A549 (cell line): ENCODE results near the gene VDAC1. TPM values are rescaled to one million over a fixed set of nuclear protein-coding genes. Genes with fewer than 3 reads are reported as not detected.

Source experiments
- ATAC-seq, 2 experiments: fragments of 200-7000 bp in 1 of 2; fragments of >200 bp in 1 of 2; cut with Nextera tagmentation in 1 of 2; cut with Tn5 transposase in 1 of 2; 3 replicates each; pipeline versions ENCODE4 v1.8.0 to v1.9.1; 2018 to 2020; ENCODE audit warnings: mild to moderate bottlenecking in 1 of 2, moderate library complexity in 1 of 2
- CTCF ChIA-PET: fragments of 300-600 bp; sonication (Branson Sonifier 250); formaldehyde crosslinking; extraction: SDS; loops from one replicate; lab custom pipeline; 2021; ENCODE audit warnings: antibody characterized with exemption, inconsistent platforms; lab: Yijun Ruan, JAX
- POLR2A ChIA-PET: fragments of 350-600 bp; formaldehyde crosslinking; extraction: SDS; loops from one replicate; lab custom pipeline; 2021; ENCODE audit warnings: antibody characterized with exemption, inconsistent platforms; lab: Yijun Ruan, JAX
- DNase-seq, 2 experiments: peaks; one replicate each; pipeline versions ENCODE4 v3.0.0 to v3.0.0-alpha.2; 2011 to 2016; ENCODE audit warnings: low read depth in 1 of 2, low spot score in 1 of 2
- FAIRE-seq: peaks from 2 replicates; lab custom pipeline; 2011; peaks lifted over from hg19 to GRCh38; lab: Jason Lieb, UNC
- H3K27ac ChIP-seq, 2 experiments: fragments of >200 bp; sonication (Bioruptor Twin); formaldehyde crosslinking; 3 replicates each; pipeline ENCODE4 v1.5.1; 2016 to 2017
- H3K4me1 ChIP-seq: fragments of >200 bp; sonication (Bioruptor Twin); formaldehyde crosslinking; 3 replicates; pipeline ENCODE4 v1.6.1; 2016
- H3K4me2 ChIP-seq: fragments of >200 bp; sonication (Bioruptor Twin); formaldehyde crosslinking; 3 replicates; pipeline ENCODE4 v1.6.1; 2016
- H3K4me3 ChIP-seq: fragments of >200 bp; sonication (Bioruptor Twin); formaldehyde crosslinking; 3 replicates; pipeline ENCODE4 v1.5.1; 2016
- H3K9me3 ChIP-seq: fragments of >200 bp; sonication (Bioruptor Twin); formaldehyde crosslinking; 3 replicates; pipeline ENCODE4 v1.6.1; 2016
- BHLHE40 ChIP-seq: IDR thresholded peaks from 2 replicates; pipeline ENCODE4 v1.6.1; 2012; ENCODE audit warnings: low read depth, low read length, inconsistent platforms
- CBX2 ChIP-seq: fragments of 200-600 bp; sonication (generic); IDR thresholded peaks from 2 replicates; pipeline ENCODE4 v1.6.1; 2016; ENCODE audit warnings: low read depth, mild to moderate bottlenecking, borderline replicate concordance
- CHD2 ChIP-seq: fragments of 150-350 bp; IDR thresholded peaks from 2 replicates; pipeline ENCODE4 v1.6.1; 2014; ENCODE audit warnings: low read length; ENCODE audit not compliant: partially characterized antibody
- ELK1 ChIP-seq: fragments of 150-350 bp; IDR thresholded peaks from 2 replicates; pipeline ENCODE4 v1.6.1; 2014; ENCODE audit warnings: low read depth, mild to moderate bottlenecking, low read length
- FOSL2 ChIP-seq, 2 experiments: fragments of 450-650 bp in 1 of 2; fragments of >200 bp in 1 of 2; sonication (Bioruptor Twin) in 1 of 2; formaldehyde crosslinking; IDR thresholded peaks; 2 replicates each; pipeline versions ENCODE4 v1.5.0 to v1.6.1; 2016 to 2020; ENCODE audit warnings: mild to moderate bottlenecking in 1 of 2, moderate library complexity in 1 of 2
- HEYL ChIP-seq: fragments of 250-450 bp; sonication (Bioruptor Pico); IDR thresholded peaks from 2 replicates; pipeline ENCODE4 v1.8.0; 2021; ENCODE audit warnings: mild to moderate bottlenecking, moderate library complexity
- HOXB13 ChIP-seq: fragments of 250-450 bp; sonication (Bioruptor Pico); IDR thresholded peaks from 2 replicates; pipeline ENCODE4 v1.5.0; 2020; ENCODE audit warnings: low read depth, mild to moderate bottlenecking, moderate library complexity
- JUN ChIP-seq, 2 experiments: fragments of >200 bp; sonication (Bioruptor Twin); formaldehyde crosslinking; IDR thresholded peaks; 2 replicates in 1 of 2; 3 replicates in 1 of 2; pipeline ENCODE4 v1.6.1; 2016 to 2017
- KDM5A ChIP-seq: fragments of 200-600 bp; sonication (generic); IDR thresholded peaks from 2 replicates; pipeline ENCODE4 v1.6.1; 2016; ENCODE audit warnings: antibody characterized with exemption, mild to moderate bottlenecking
- MAZ ChIP-seq: fragments of 150-350 bp; IDR thresholded peaks from 2 replicates; pipeline ENCODE4 v1.6.1; 2014; ENCODE audit warnings: antibody characterized with exemption, low read depth, low read length, borderline replicate concordance
- PHF8 ChIP-seq: fragments of 200-600 bp; sonication (generic); IDR thresholded peaks from 2 replicates; pipeline ENCODE4 v1.6.1; 2016; ENCODE audit warnings: low read depth, mild to moderate bottlenecking, antibody characterized with exemption, moderate library complexity, borderline replicate concordance
- RAD21 ChIP-seq, 2 experiments: fragments of >200 bp in 1 of 2; sonication (Bioruptor Twin) in 1 of 2; formaldehyde crosslinking in 1 of 2; IDR thresholded peaks in 1 of 2; conservative IDR thresholded peaks in 1 of 2; 2 replicates in 1 of 2; 3 replicates in 1 of 2; pipeline ENCODE4 v1.6.1; 2012 to 2018; ENCODE audit warnings: inconsistent platforms in 1 of 2
- RCOR1 ChIP-seq: fragments of 150-350 bp; IDR thresholded peaks from 2 replicates; pipeline ENCODE4 v1.6.1; 2014; ENCODE audit warnings: antibody characterized with exemption, low read length, low read depth
- RFX5 ChIP-seq: fragments of 450-650 bp; IDR thresholded peaks from 2 replicates; pipeline ENCODE4 v1.7.1; 2014; ENCODE audit warnings: antibody characterized with exemption, mild to moderate bottlenecking, moderate library complexity
- TP53 ChIP-seq: fragments of 250-450 bp; sonication (Bioruptor Pico); IDR thresholded peaks from 2 replicates; pipeline ENCODE4 v1.5.0; 2021; ENCODE audit warnings: mild to moderate bottlenecking, moderate library complexity
- WGBS: methylation state at CpG from one replicate; pipeline ENCODE4 v1.1.6; 2017; ENCODE audit errors: missing lambda C conversion rate; 5-methylcytosine and 5-hydroxymethylcytosine counted together
- polyA plus RNA-seq, 4 experiments: library from polyadenylated mRNA; depleted of rRNA in 3 of 4; stranded (reverse); fragments of >200 nt; fragmentation: RNase III in 1 of 4; extraction: RNeasy Plus Mini Kit Qiagen cat#74134 plus additional on column Dnase treatment in 1 of 4; gene quantifications; 2 replicates in 3 of 4; 3 replicates in 1 of 4; pipeline ENCODE4 v1.2.3, GENCODE V29; 2011 to 2017
- TF ChIP-seq, protein P1 (sequence below): IDR thresholded peaks from 2 replicates; pipeline ENCODE4 v1.6.1; 2012
- TF ChIP-seq, protein P2 (sequence below): fragments of >200 bp; sonication (Bioruptor Twin); formaldehyde crosslinking; IDR thresholded peaks from 3 replicates; pipeline ENCODE4 v1.6.1; 2016
- TF ChIP-seq, protein P3 (sequence below): fragments of 250-450 bp; sonication (Bioruptor Pico); IDR thresholded peaks from 2 replicates; pipeline ENCODE4 v1.5.0; 2021; ENCODE audit warnings: mild to moderate bottlenecking, moderate library complexity, borderline replicate concordance
- TF ChIP-seq, protein P4 (sequence below): fragments of >200 bp; sonication (Bioruptor Twin); formaldehyde crosslinking; IDR thresholded peaks from 2 replicates; pipeline ENCODE4 v1.6.1; 2016
- TF ChIP-seq, protein P5 (sequence below): IDR thresholded peaks from 2 replicates; pipeline ENCODE4 v1.6.1; 2012; ENCODE audit warnings: low read depth, borderline replicate concordance

Gene VDAC1
- polyA plus RNA-seq, 2 of the 4 experiments (the other 2 are of a cell fraction) = 369 to 442 TPM

GRCh38 chr5:134001938-134002731, 2.6 kb downstream of the VDAC1 start:
- no peak for ATAC-seq
- DNase-seq = no peak
- H3K4me3 ChIP-seq = peak overlapping the region; percentile 90; the same call in 2 of the 3 replicates
- 88% methylated on average over 13 of the region's 13 CpGs for WGBS
- H3K27ac ChIP-seq = peak overlapping the region in 1 of 2 experiments; percentile 98; a peak in 3 of 6 replicates
- no peaks in the 10 kb centered on the region for H3K9me3 ChIP-seq
- no peak for FAIRE-seq
- peak overlapping the region; percentile 93 for H3K4me2 ChIP-seq
- peaks cover 59% of the 10 kb centered on the region for H3K4me1 ChIP-seq
- POLR2A ChIA-PET = no interaction called here
- CTCF ChIA-PET = interaction anchor here (0.8 to 7.9 kb wide), 3 partner anchors 38 to 579 kb away, joined by 3 to 36 read pairs (median 7); no protein-coding TSS in a partner anchor
- TF ChIP-seq, protein P1, sequence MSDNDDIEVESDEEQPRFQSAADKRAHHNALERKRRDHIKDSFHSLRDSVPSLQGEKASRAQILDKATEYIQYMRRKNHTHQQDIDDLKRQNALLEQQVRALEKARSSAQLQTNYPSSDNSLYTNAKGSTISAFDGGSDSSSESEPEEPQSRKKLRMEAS = no peak
- TF ChIP-seq, protein P2, sequence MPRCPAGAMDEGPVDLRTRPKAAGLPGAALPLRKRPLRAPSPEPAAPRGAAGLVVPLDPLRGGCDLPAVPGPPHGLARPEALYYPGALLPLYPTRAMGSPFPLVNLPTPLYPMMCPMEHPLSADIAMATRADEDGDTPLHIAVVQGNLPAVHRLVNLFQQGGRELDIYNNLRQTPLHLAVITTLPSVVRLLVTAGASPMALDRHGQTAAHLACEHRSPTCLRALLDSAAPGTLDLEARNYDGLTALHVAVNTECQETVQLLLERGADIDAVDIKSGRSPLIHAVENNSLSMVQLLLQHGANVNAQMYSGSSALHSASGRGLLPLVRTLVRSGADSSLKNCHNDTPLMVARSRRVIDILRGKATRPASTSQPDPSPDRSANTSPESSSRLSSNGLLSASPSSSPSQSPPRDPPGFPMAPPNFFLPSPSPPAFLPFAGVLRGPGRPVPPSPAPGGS = no peak
- no peak for TF ChIP-seq HEYL (CRISPR knock-in tag)
- no peak for TF ChIP-seq KDM5A
- no peak for TF ChIP-seq TP53 (CRISPR knock-in tag)
- TF ChIP-seq, protein P3, sequence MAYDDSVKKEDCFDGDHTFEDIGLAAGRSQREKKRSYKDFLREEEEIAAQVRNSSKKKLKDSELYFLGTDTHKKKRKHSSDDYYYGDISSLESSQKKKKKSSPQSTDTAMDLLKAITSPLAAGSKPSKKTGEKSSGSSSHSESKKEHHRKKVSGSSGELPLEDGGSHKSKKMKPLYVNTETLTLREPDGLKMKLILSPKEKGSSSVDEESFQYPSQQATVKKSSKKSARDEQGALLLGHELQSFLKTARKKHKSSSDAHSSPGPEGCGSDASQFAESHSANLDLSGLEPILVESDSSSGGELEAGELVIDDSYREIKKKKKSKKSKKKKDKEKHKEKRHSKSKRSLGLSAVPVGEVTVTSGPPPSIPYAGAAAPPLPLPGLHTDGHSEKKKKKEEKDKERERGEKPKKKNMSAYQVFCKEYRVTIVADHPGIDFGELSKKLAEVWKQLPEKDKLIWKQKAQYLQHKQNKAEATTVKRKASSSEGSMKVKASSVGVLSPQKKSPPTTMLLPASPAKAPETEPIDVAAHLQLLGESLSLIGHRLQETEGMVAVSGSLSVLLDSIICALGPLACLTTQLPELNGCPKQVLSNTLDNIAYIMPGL = no peak
- no peak for TF ChIP-seq JUN (IDR thresholded peaks at IDR 0.05)
- TF ChIP-seq, protein P4, sequence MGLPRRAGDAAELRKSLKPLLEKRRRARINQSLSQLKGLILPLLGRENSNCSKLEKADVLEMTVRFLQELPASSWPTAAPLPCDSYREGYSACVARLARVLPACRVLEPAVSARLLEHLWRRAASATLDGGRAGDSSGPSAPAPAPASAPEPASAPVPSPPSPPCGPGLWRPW = no peak
- TF ChIP-seq BHLHE40 = no peak
- TF ChIP-seq ELK1 = no peak
- no peak for TF ChIP-seq RCOR1
- TF ChIP-seq CHD2 = no peak
- no peak for TF ChIP-seq RFX5
- no peak for TF ChIP-seq FOSL2 (IDR thresholded peaks at IDR 0.05)
- TF ChIP-seq FOSL2 (CRISPR knock-in tag; IDR thresholded peaks at IDR 0.05) = no peak
- TF ChIP-seq PHF8 = no peak
- TF ChIP-seq, protein P5, sequence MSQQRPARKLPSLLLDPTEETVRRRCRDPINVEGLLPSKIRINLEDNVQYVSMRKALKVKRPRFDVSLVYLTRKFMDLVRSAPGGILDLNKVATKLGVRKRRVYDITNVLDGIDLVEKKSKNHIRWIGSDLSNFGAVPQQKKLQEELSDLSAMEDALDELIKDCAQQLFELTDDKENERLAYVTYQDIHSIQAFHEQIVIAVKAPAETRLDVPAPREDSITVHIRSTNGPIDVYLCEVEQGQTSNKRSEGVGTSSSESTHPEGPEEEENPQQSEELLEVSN = no peak
- TF ChIP-seq MAZ = no peak
- no peak for TF ChIP-seq HOXB13 (CRISPR knock-in tag)
- no peak for TF ChIP-seq CBX2
- TF ChIP-seq RAD21 (conservative IDR thresholded peaks at IDR 0.05 in 1 of 2, IDR thresholded peaks at IDR 0.05 in 1 of 2) = no peak
